NCI-H187 treated with DMSO at 0.1 percent for 48 hours (cell line): Measurements from ENCODE around the gene RAMP3.
"Not testable (repeated sequence)": the region's sequence is repeated elsewhere in the genome, so short reads cannot be mapped to it uniquely, and the experiment has no call there.

Source experiments
- DNase-seq: peaks from one replicate; lab custom pipeline; 2025; lab: John Stamatoyannopoulos, UW

Gene RAMP3

GRCh38 chr7:45132708-45133320 is 24.8 kb upstream of the RAMP3 start:
- DNase-seq, result no peak

DNA sequence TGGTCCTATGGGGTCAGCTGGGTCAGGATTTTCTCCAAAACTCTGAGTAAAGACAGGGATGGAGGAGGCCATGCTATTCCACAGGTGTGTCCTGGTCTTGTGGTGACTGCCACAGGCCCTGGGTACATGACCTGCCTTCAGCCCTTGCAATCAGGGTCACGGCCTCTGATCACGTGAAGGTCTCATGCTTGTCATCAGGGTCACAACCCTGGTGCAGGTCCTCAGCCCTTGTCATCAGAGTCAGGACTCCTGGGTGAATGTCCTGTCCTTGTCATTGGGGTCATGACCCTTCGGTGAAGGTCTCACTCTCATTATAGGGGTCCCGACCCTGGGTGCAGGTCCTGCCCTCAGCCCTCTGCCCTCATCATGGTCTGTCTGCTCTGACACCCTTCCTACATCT is 24.2 kb upstream of the RAMP3 start:
- no peak for DNase-seq

DNA sequence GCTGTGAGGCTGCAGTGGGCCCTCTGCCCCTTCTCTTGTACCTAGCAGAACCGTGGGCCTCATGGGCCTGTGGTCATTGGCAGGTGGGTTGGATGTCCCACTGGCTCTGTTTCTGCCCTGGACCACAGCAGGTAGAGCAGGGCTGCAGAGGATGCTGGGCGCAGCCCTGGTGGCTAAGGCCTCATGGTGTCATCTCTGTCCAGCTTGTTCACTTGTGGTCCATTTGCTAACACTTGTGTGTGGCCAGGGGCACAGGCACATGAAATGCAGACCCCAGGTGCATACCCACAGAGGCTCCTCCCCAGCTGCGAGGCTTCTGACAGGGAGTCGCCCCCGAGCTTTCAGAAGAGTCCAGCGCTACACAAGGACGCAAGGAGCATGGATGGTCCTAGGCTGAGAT is 23.7 kb upstream of the RAMP3 start:
- no peak for DNase-seq

DNA sequence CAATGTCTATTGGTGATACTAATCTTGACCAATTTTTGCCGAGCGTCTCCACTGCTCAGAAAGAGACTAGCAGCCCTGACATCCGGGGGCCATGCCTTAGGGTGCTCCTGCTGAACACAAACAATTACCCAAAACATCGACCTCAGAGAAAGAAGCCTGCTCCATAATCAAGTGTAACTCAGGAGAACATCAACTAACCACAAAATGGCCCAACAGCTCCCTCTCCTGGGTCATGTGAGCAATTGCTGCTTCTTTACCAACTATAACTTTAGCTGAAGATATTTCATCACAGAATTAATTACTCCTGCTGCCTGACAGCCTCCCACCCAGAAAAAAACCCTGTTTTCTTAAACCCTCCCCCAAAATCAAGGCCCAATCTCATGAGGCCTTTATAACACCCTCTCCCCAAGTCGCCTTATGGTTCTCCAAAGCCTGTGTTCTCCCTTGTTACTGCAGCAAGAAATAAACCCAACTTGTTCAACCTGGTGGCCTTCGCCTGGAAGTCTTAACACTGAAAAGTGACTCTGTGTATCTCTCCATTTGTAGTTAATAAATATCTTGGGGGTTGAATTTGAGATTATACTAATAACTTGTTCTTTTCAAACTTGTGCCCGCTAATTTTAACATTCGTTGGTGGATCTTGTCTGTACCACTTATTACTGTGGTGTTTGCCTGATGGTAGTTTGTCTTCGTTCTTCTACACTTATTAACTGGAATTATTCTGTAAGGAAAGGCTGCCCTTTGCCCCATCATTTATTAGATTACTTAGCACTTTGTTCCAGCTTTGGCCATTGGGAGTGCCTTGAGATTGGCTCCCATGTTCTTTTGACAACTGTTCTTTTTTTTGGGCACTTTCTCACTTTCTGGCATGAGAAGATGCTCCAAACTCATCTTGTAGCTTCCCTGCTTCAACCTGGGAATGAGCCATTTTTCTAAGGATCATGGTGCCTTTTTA is 21.2 kb upstream of the RAMP3 start:
- peak; percentile 17 for DNase-seq

- no peak for DNase-seq
Measured at GRCh38 chr7:45138433-45139267, 18.9 kb upstream of the RAMP3 start.

GRCh38 chr7:45140827-45141226 is 16.8 kb upstream of the RAMP3 start:
- no peak for DNase-seq

DNA sequence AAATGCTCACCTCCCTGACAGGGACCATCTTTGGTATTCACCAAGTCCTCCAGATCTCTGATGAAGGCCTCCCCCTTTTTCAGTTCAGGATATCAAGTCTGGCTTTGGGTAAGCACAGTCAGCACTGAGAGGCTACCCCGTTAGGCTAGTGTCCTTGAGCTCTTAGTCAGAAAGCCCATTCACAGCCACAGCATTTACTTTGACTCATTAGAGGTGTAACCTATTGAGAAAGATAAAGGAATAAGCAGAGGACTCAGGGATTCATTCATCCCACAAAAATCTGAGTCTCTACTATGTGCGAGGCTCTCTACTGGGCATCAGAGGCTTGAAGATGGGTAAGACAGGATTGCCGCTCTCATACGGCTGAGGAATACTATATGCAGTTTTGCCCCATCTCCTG is 14.0 kb upstream of the RAMP3 start:
- no peak for DNase-seq

GRCh38 chr7:45145881-45146280 is 11.7 kb upstream of the RAMP3 start:
- no peak for DNase-seq

- no peak for DNase-seq
Measured at GRCh38 chr7:45146531-45147379, 10.8 kb upstream of the RAMP3 start.

DNA sequence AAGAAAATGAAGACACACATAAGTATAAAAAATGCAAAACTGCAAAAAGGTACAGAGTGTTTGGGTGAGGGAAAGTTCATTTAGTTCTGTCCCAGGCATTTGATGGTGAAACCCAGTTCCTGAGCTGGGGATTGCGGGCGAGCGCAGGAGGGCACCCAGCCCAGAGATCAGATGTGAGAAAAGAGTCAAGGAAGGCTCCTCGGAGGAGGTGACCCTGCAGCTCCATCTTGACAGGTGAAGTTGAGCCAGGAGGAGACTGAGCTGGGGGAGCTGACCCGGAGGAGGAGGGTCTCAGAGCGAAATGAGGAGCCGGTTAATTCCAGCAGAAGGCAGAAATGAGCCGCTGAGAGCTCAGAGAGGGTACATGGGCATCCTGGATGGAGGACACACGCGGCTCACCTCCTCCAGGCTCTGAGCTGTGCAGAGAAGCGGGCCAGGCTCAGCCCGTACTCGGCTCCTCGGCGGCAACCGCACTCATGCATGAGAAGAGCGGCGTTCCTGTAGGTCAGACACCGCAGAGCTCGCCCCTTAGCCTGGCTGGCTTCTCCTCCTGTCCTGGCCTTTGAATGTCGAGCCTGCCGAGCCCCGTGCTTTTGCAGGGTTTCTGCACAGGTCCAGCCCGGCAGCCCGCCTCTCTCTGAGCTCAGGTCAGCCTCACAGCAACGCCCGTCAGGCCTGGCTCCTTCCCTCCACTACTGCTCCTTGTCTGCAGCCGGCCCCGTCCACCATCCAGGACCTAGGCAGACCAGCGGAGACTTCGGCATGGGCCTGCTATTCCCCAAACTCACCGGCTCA is 9.5 kb upstream of the RAMP3 start:
- no peak for DNase-seq

DNA sequence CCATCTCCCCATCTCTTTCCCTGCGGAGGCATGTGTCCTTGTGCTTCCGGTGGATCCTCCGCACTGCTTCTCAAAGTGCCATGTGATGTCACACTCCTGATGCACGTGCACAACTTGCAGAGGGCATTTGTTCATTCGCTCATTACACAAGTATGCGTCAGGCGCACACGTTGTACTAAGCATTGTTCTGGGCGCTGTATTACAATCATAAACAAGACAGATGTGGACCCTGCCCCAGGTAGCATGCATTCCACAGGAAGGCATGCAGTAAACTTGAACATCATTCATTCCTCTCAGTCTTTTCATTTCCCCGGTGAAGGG is 9.0 kb upstream of the RAMP3 start:
- no peak for DNase-seq

DNA sequence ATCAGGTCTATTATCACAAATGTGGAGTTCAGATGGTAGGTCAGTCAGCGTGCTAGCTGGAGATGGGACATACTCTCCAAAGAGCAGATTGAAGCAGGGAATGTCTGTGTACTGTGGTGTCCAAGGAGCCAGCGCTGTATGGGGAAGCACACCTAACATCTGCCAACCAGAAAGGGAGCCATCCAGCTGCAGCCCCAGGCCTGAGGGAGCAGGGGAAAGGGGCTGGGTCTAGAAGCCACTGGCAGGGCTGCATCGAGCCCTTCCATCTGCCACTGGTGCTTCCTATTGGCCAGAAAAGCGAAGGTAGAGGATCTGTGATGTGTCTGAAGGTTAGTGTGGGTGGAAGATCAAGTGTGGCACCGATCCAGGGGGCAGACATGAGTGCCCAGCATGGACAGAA is 8.0 kb upstream of the RAMP3 start:
- DNase-seq, result no peak

GRCh38 chr7:45150199-45150598 is 7.4 kb upstream of the RAMP3 start:
- DNase-seq, result no peak

DNA sequence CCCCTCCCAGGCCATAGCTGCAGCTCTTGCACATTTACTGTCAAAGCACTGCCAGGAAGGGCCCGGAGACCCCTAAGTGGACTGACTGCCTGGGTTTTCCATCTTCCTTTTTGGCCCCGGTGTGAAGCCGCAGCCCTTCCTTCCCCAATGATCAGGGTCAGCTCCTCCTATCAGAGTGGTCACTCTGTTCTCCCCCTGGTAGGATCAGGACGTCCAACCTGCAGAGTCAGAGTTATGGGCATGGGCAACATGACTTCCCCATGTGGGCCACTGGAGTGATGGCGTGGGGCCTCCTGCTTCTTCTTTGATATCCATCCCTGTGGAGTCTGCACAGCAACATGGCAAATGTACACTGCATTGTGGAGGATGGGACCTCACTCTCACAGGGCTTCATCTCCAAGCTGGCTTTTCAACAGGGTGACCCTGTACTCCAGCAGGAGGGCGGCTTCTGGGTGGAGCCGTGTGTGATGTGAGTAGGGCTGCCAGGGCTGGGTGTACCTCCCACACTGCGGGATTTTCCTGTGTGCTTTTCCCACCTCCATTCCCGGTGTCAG is 6.4 kb upstream of the RAMP3 start:
- DNase-seq, result no peak

DNA sequence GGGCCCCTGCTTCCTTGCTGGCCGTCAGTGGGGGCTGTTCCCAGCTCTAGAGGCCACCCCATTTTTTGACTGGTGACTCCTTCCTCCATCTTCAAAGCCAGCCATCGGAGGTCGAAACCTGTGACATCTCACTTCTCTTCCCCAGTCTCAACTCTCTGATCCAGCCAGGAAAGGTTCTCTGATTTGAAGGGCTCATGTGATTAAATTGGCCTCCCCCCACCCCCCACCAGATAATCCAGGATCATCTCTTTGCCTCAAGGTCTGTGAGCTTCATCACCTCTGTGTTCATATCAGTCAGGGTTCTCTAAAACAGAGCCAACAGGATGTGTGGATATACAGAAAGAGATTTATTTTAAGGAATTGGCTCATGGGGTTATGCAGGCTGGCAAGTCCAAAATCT is 5.6 kb upstream of the RAMP3 start:
- DNase-seq, result no peak

GRCh38 chr7:45153233-45153632 is 4.4 kb upstream of the RAMP3 start:
- DNase-seq, result no peak

DNA sequence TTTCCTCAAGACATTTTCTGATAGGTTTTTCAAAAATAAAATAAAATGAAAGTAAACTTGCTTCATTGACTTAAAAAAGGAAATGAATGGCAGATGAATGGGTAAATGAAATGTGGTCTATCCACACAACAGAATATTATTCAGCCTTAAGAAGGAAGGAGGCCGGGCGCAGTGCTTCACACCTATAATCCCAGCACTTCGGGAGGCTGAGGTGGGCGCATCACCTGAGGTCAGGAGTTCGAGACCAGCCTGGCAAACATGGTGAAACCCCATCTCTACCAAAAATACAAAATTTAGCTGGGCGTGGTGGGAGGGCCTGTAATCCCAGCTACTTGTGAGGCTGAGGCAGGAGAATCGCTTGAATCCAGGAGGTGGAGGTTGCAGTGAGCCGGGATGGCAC is 3.7 kb upstream of the RAMP3 start:
- DNase-seq, result not testable (repeated sequence)

- no peak for DNase-seq
Measured at GRCh38 chr7:45155357-45155900, 2.2 kb upstream of the RAMP3 start.

GRCh38 chr7:45155941-45156340 is 1.6 kb upstream of the RAMP3 start:
- no peak for DNase-seq

- no peak for DNase-seq
Measured at GRCh38 chr7:45156516-45157272, 897 bp upstream of the RAMP3 start.
